ENCODE data around the gene ATP12A.

The ATP12A gene

GRCh38 chr13:24740014-24740890 lies 60.0 kb downstream of the ATP12A start:
- TF ChIP-seq FOXP2 (optimal IDR thresholded peaks at IDR 0.05; ENCODE audit: borderline replicate concordance, extremely low read depth, extremely low read length, insufficient read depth) (no peak), POLR2AphosphoS5 (IDR thresholded peaks at IDR 0.05; ENCODE audit: low read depth, low read length) (no peak), SIN3A (IDR thresholded peaks at IDR 0.05; ENCODE audit: borderline replicate concordance, insufficient read depth, low read length) (no peak), REST (IDR thresholded peaks at IDR 0.05; ENCODE audit: insufficient read depth in 1 of 2, low read depth in 2 of 2, low read length in 2 of 2) (no peak), TAF1 (IDR thresholded peaks at IDR 0.05; ENCODE audit: borderline replicate concordance, insufficient read depth, low read length) (no peak)

- TF ChIP-seq TAF1 (IDR thresholded peaks at IDR 0.05; ENCODE audit: borderline replicate concordance, insufficient read depth, low read length) (no peak), REST (IDR thresholded peaks at IDR 0.05; ENCODE audit: insufficient read depth in 1 of 2, low read depth in 2 of 2, low read length in 2 of 2) (no peak), POLR2AphosphoS5 (IDR thresholded peaks at IDR 0.05; ENCODE audit: low read depth, low read length) (no peak), SIN3A (IDR thresholded peaks at IDR 0.05; ENCODE audit: borderline replicate concordance, insufficient read depth, low read length) (no peak), FOXP2 (optimal IDR thresholded peaks at IDR 0.05; ENCODE audit: borderline replicate concordance, extremely low read depth, extremely low read length, insufficient read depth) (no peak)
Observed at GRCh38 chr13:24741016-24741662, 60.9 kb downstream of the ATP12A start.

DNA sequence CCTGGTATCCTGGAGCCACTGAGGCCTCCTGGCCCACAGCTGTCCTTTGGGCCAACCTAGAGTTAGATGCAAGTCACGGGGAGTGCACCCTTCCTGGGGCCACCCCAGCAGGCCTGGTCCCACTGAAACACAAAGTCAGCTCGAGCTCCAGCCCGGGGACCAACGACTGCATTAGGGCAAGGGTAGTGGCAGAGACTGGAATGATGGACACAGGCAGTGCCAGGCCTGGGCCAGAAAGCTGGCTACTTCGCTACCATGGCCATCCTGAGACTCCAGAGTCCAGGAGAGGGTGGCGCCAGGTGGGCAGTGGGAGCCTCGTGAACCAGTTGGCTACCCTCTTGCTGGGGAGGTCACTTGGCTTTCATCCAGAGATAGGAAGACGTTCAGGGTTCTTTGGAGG lies 61.6 kb downstream of the ATP12A start:
- TF ChIP-seq TAF1 (IDR thresholded peaks at IDR 0.05; ENCODE audit: borderline replicate concordance, insufficient read depth, low read length) (no peak), FOXP2 (optimal IDR thresholded peaks at IDR 0.05; ENCODE audit: borderline replicate concordance, extremely low read depth, extremely low read length, insufficient read depth) (no peak), REST (IDR thresholded peaks at IDR 0.05; ENCODE audit: insufficient read depth in 1 of 2, low read depth in 2 of 2, low read length in 2 of 2) (no peak), SIN3A (IDR thresholded peaks at IDR 0.05; ENCODE audit: borderline replicate concordance, insufficient read depth, low read length) (no peak), POLR2AphosphoS5 (IDR thresholded peaks at IDR 0.05; ENCODE audit: low read depth, low read length) (no peak)

GRCh38 chr13:24742294-24742693 lies 62.1 kb downstream of the ATP12A start:
- no peak for TF ChIP-seq REST (IDR thresholded peaks at IDR 0.05; ENCODE audit: insufficient read depth in 1 of 2, low read depth in 2 of 2, low read length in 2 of 2)
- no peak for TF ChIP-seq SIN3A (IDR thresholded peaks at IDR 0.05; ENCODE audit: borderline replicate concordance, insufficient read depth, low read length)
- no peak for TF ChIP-seq POLR2AphosphoS5 (IDR thresholded peaks at IDR 0.05; ENCODE audit: low read depth, low read length)
- no peak for TF ChIP-seq TAF1 (IDR thresholded peaks at IDR 0.05; ENCODE audit: borderline replicate concordance, insufficient read depth, low read length)
- no peak for TF ChIP-seq FOXP2 (optimal IDR thresholded peaks at IDR 0.05; ENCODE audit: borderline replicate concordance, extremely low read depth, extremely low read length, insufficient read depth)

Data from PFSK-1 (cell line).